HG02759 (cell line): ENCODE measurements around the gene DEFB131A.
"Not testable (repeated sequence)": the region's sequence is repeated elsewhere in the genome, so short reads cannot be mapped to it uniquely, and the experiment has no call there.

Experiments
- ATAC-seq: cut with Tn5 transposase; IDR thresholded peaks from one replicate; pipeline ENCODE4 v1.9.1; 2021; ENCODE audit warnings: mild to moderate bottlenecking, moderate library complexity; ENCODE audit not compliant: unreplicated experiment

DEFB131A gene

DNA sequence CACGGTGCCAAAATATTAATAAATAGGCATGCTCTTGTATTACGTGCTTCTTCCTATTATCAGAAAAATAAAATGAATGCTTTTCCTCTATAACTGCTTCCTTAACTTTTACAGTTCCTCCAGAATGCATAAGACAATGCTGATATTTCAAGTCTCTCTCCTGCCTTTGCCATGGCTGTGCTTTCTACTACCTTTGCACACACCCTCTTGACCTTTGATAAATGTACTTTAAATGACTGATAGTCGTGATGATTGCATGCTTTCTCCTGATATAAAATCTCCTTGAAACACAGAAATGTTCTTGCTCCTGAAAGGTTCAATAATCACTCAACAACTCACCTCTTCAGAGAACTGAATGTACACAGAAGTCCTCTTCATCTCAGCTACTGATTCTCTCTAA is at the start of gene DEFB131A:
TSS of gene DEFB131A (plus strand) at position 301 of the 400 bp plus-strand sequence. CDS start 120 bp downstream, outside the sequence.
- ATAC-seq = not testable (repeated sequence)

DNA sequence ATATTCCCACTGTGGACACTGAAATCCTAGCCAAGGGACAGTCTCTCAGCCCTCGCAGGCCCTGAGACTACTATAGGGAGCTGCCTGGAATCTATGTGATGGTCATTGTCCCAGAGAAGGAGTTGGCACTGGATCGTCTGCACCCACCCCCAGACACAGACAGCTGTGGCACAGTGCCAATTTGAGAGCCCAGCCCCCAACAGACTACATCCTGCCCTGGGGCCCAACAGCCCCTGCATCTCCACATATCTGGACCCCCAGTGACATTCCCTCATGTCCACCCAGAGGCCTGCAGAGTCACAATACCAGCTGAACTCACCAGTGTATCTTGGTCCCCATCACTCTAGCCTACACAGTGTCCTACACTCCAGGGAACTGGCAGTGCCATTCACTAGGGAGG is 38.4 kb upstream of the DEFB131A start:
- not testable (repeated sequence) for ATAC-seq

GRCh38 chr4:9406491-9406890 is 37.7 kb upstream of the DEFB131A start:
- not testable (repeated sequence) for ATAC-seq

- no peak for ATAC-seq
Measured at GRCh38 chr4:9409793-9410192, 34.4 kb upstream of the DEFB131A start.

- ATAC-seq = not testable (repeated sequence)
Measured at GRCh38 chr4:9421884-9422455, 22.2 kb upstream of the DEFB131A start.

- not testable (repeated sequence) for ATAC-seq
Measured at GRCh38 chr4:9425916-9426315, 18.3 kb upstream of the DEFB131A start.

GRCh38 chr4:9430061-9430460 is 14.2 kb upstream of the DEFB131A start:
- not testable (repeated sequence) for ATAC-seq

- ATAC-seq = not testable (repeated sequence)
Measured at GRCh38 chr4:9433320-9433719, 10.9 kb upstream of the DEFB131A start.

GRCh38 chr4:9436728-9437127 is 7.5 kb upstream of the DEFB131A start:
- ATAC-seq = not testable (repeated sequence)

- ATAC-seq = not testable (repeated sequence)
Measured at GRCh38 chr4:9442355-9442754, 1.9 kb upstream of the DEFB131A start.

GRCh38 chr4:9444681-9445080 is 467 bp downstream of the DEFB131A start:
- ATAC-seq = not testable (repeated sequence)

GRCh38 chr4:9452251-9452650 is 8.0 kb downstream of the DEFB131A start:
- not testable (repeated sequence) for ATAC-seq

DNA sequence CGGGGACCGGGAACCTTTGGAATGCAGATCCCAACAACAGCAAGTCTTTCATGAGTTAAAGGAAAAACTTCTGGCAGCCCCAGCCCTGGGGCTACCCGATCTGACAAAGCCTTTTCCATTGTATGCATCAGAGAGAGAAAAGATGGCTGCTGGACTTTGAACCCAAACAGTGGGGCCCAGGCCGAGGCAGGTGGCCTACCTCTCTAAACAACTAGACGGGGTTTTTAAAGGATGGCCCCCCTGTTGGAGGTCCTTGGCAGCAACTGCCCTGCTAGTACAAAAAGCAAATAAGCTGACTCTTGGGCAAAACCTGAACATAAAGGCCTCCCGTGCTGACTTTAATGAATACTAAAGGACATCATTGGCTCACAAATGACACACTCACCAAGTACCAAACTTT is 10.1 kb downstream of the DEFB131A start:
- not testable (repeated sequence) for ATAC-seq

- ATAC-seq = not testable (repeated sequence)
Measured at GRCh38 chr4:9455046-9455445, 10.8 kb downstream of the DEFB131A start.

- not testable (repeated sequence) for ATAC-seq
Measured at GRCh38 chr4:9479466-9479865, 35.3 kb downstream of the DEFB131A start.

- ATAC-seq = not testable (repeated sequence)
Measured at GRCh38 chr4:9480066-9480465, 35.9 kb downstream of the DEFB131A start.

DNA sequence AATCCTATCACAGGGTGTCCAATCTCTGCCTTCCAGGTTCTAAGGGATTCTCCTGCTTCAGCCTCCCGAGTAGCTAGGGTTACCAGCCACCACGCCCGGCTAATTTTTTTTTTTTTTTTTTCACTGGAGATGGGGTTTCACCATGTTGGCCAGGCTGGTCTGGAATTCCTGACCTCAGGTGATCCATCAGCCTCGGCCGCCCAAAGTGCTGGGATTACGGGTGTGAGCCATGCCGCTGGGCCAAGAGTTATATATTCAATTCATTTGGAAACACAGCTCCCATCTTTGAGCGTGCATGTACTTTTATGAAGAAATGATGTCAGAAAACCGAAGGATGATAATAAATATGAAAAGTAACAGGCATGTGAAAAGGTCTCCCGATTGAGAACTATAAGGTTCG is 38.7 kb downstream of the DEFB131A start:
- ATAC-seq = not testable (repeated sequence)

GRCh38 chr4:9483682-9484081 is 39.5 kb downstream of the DEFB131A start:
- not testable (repeated sequence) for ATAC-seq

GRCh38 chr4:9486880-9487279 is 42.7 kb downstream of the DEFB131A start:
- not testable (repeated sequence) for ATAC-seq

GRCh38 chr4:9488796-9489195 is 44.6 kb downstream of the DEFB131A start:
- ATAC-seq = not testable (repeated sequence)

- ATAC-seq = not testable (repeated sequence)
Measured at GRCh38 chr4:9490496-9490895, 46.3 kb downstream of the DEFB131A start.

GRCh38 chr4:9490986-9491385 is 46.8 kb downstream of the DEFB131A start:
- not testable (repeated sequence) for ATAC-seq

DNA sequence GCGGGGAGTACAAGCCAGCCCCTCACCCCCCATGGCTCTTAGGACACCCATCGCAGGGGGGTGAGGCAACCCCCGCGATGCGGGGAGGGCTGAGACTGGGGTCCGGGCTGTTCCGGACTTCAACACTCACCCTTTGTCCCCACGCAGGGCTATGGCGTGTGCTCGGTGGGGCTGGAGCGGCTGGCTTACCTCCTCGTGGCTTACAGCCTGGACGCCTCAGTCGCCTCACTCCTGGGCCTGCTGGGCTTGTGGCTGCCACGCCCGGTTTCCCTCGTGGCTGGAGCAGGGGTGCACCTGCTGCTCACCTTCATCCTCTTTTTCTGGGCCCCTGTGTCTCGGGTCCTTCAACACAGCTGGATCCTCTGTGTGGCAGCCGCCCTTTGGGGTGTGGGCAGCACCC is 49.4 kb downstream of the DEFB131A start:
- not testable (repeated sequence) for ATAC-seq
